Measurements from ENCODE around the gene CFHR5.
"Not testable (repeated sequence)": the region's sequence is repeated elsewhere in the genome, so short reads cannot be mapped to it uniquely, and the experiment has no call there.

Gene CFHR5

GRCh38 chr1:196977278-196977677 lies at the start of gene CFHR5:
Gene CFHR5, plus strand, starts transcription at chr1:196977556. Its CDS starts 109 bp downstream, at chr1:196977665.
- no peak for TF ChIP-seq CTCF (IDR thresholded peaks at IDR 0.05; ENCODE audit: low read depth, low read length)
- no peak for DNase-seq (ENCODE audit: low read depth in 2 of 2)
- no peak within 1 kb of the TSS for H3K4me3 ChIP-seq (replicated peaks in 1 of 2; ENCODE audit: low read depth in 2 of 2, low read length in 2 of 2)

GRCh38 chr1:196932853-196933252 lies 44.5 kb upstream of the CFHR5 start:
- not testable (repeated sequence) for H3K4me3 ChIP-seq (replicated peaks in 1 of 2; ENCODE audit: low read depth in 2 of 2, low read length in 2 of 2); DNase-seq (ENCODE audit: low read depth in 2 of 2)

DNA sequence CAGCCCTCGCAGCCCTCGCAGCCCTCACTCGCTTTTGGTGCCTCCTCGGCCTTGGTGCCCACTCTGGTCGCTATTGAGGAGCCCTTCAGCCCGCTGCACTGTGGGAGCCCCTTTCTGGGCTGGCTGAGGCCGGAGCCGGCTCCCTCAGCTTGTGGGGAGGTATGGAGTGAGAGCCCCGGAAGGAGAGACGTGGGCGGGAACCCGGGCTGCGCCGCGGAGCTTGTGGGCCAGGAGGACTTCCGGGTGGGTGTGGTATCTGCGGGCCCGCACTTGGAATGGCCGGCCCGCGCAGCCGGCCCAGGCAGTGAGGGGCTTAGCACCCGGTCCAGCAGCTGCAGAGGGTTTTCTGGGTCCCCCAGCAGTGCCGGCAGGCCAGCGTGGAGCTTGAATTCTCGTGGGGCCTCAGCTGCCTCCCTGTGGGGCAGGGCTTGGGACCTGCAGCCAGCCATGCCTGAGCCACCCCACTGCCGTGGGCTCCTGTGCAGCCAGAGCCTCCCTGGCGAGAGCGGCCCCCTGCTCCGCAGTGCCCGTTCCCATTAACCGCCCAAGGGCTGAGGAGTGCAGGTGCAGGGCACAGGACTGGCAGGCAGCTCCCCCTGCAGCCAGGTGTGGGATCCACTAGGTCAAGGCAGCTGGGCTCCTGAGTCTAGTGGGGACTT lies 43.7 kb upstream of the CFHR5 start:
- DNase-seq (ENCODE audit: low read depth in 2 of 2) = no peak
- TF ChIP-seq CTCF (IDR thresholded peaks at IDR 0.05; ENCODE audit: low read depth, low read length) = no peak
- H3K4me3 ChIP-seq (replicated peaks in 1 of 2; ENCODE audit: low read depth in 2 of 2, low read length in 2 of 2) = no peak overlapping the region

DNA sequence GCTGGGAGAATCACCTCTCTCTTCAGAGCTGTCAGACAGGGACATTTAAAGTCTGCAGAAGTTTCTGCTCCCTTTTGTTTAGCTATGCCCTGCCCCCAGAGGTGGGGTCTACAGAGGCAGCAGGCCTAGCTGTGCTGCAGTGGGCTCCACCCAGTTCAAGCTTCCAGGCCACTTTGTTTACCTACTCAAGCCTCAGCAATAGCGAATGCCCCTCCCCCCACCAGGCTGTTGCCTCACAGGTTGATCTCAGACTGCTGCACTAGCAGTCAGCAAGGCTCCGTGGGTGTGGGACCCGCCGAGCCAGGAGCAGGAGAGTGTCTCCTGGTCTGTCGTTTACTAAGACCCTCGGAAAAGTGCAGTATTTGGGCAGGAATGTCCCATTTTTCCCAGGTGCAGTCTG lies 35.9 kb upstream of the CFHR5 start:
- H3K4me3 ChIP-seq (replicated peaks in 1 of 2; ENCODE audit: low read depth in 2 of 2, low read length in 2 of 2); DNase-seq (ENCODE audit: low read depth in 2 of 2): not testable (repeated sequence)

GRCh38 chr1:196943568-196943967 lies 33.8 kb upstream of the CFHR5 start, which contains the start of gene CFHR2:
Gene CFHR2, plus strand, starts transcription at chr1:196943738. Its CDS starts 143 bp downstream, at chr1:196943881.
- not testable (repeated sequence) for DNase-seq (ENCODE audit: low read depth in 2 of 2); H3K4me3 ChIP-seq (replicated peaks in 1 of 2; ENCODE audit: low read depth in 2 of 2, low read length in 2 of 2)

DNA sequence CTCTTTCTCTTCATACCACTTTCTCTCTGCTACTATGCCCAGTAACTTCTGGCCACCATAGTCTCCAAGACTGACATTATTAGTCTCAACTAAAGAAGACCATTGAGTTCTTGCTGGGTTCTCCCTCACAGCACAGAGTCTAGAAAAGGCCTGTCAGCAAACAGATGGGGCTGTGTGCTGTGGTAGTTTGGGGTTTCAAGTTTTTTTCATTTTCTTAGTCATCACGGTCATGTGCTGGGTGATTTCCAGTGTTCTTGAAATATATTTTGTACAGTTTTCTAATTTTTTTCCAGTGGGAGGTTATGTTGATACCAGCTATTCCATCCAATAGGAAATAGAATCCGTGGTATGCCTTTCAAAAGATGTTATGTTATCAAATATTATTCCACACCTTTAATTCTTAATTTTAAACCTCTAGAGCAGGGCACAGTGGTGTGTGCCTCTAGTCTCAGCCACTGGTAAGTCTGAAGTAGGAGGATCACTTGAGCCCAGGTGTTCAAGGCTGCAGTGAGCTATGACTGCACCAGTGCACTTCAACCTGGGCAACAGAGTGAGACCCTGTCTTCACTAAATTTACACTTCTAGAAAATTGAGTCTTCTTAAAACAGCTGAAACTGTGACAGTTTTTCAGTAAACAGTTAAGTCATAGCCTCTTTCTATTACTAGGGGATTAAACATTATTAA lies 25.5 kb upstream of the CFHR5 start:
- no peak overlapping the region for H3K4me3 ChIP-seq (replicated peaks in 1 of 2; ENCODE audit: low read depth in 2 of 2, low read length in 2 of 2)
- peak in 1 of 2 donors; percentile 14 for DNase-seq (ENCODE audit: low read depth in 2 of 2)
- TF ChIP-seq CTCF (IDR thresholded peaks at IDR 0.05; ENCODE audit: low read depth, low read length) = no peak

GRCh38 chr1:196954778-196955177 lies 22.6 kb upstream of the CFHR5 start:
- H3K4me3 ChIP-seq (replicated peaks in 1 of 2; ENCODE audit: low read depth in 2 of 2, low read length in 2 of 2) = no peak overlapping the region
- no peak for TF ChIP-seq CTCF (IDR thresholded peaks at IDR 0.05; ENCODE audit: low read depth, low read length)
- no peak for DNase-seq (ENCODE audit: low read depth in 2 of 2)

- DNase-seq (ENCODE audit: low read depth in 2 of 2) = no peak
- H3K4me3 ChIP-seq (replicated peaks in 1 of 2; ENCODE audit: low read depth in 2 of 2, low read length in 2 of 2) = no peak overlapping the region
- TF ChIP-seq CTCF (IDR thresholded peaks at IDR 0.05; ENCODE audit: low read depth, low read length) = no peak
Observed at GRCh38 chr1:196955926-196956325, 21.4 kb upstream of the CFHR5 start.

Data from cardiac fibroblast (primary cell).